T-helper 17 cell (primary cell): ENCODE results near the gene APPL2. TPM values are rescaled to one million over a fixed set of nuclear protein-coding genes. Genes with fewer than 3 reads are reported as not detected.
"Not testable (repeated sequence)": the region's sequence is repeated elsewhere in the genome, so short reads cannot be mapped to it uniquely, and the experiment has no call there.

Experiments
- ATAC-seq: fragments of 150-1000 bp; cut with Tn5 transposase; 2 replicates; pipeline ENCODE4 v1.10.0; 2021; ENCODE audit warnings: mild to moderate bottlenecking, moderate library complexity
- DNase-seq, 3 donors: peaks; one replicate each; pipeline versions ENCODE4 v3.0.0 to v3.0.0-alpha.2; 2020 to 2021
- H3K9me3 ChIP-seq: one replicate; pipeline ENCODE4 v1.7.0; 2013; ENCODE audit warnings: low read length, mild to moderate bottlenecking; ENCODE audit not compliant: control insufficient read depth, poor library complexity, severe bottlenecking
- H3K27ac Mint-ChIP-seq: one replicate; pipeline ENCODE4 v1.8.0; 2022; ENCODE audit warnings: mild to moderate bottlenecking, moderate library complexity, mixed read lengths
- H3K27me3 Mint-ChIP-seq: one replicate; pipeline ENCODE4 v1.8.0; 2022; ENCODE audit warnings: mixed read lengths
- H3K36me3 Mint-ChIP-seq: one replicate; pipeline ENCODE4 v1.8.0; 2022; ENCODE audit warnings: low read depth, mixed read lengths
- H3K4me1 Mint-ChIP-seq: one replicate; pipeline ENCODE4 v1.8.0; 2022; ENCODE audit warnings: mild to moderate bottlenecking, mixed read lengths
- H3K4me3 Mint-ChIP-seq: one replicate; pipeline ENCODE4 v1.8.0; 2022; ENCODE audit warnings: mild to moderate bottlenecking, moderate library complexity, mixed read lengths
- total RNA-seq, 4 donors: library from RNA in 2 of 4; stranded (reverse) in 2 of 4; gene quantifications; one replicate each; pipeline ENCODE4 v1.2.3 and lab custom pipeline; 2022 to 2026

APPL2 gene
- total RNA-seq, 2 donors from 2014 or later, result 39.1 to 44.2 TPM

- H3K36me3 Mint-ChIP-seq, result peaks cover 17% of the 10 kb centered on the region
- peaks cover 21% of the 10 kb centered on the region for H3K4me1 Mint-ChIP-seq
- H3K9me3 ChIP-seq, result no peaks in the 10 kb centered on the region
- no peak for ATAC-seq
- H3K27me3 Mint-ChIP-seq, result no peaks in the 10 kb centered on the region
- no peak overlapping the region for H3K27ac Mint-ChIP-seq
- no peak for DNase-seq
- no peak overlapping the region for H3K4me3 Mint-ChIP-seq
Observed at GRCh38 chr12:105194947-105195346, 41.0 kb downstream of the APPL2 start.

DNA sequence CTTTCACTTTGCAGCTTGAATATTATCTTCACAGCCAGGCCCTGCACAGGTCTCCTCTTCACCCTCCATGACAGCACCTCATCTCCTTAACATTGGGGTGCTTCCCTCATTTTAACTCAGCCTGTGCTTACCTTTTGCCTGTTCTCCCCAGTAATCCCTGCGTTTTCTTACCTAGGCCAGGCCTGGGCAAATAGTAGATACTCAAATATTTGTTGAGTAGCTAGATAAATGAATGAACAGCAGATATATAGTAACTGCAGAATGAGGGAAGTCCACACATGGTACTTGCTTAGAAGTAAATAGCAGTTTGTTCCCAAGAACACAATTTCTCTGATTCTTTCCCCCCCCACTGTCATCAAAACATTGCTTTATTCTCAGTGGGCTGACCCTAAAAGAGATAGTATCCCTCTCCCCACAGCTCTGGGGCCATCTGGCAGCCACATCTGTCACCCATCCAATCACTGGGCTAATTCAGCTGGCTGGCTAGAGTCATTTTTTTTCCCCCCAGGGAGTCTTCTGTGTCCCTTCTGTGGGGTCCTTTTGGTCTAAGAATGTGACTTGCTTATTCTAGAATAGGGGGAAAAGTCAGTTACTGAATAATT lies 43.2 kb downstream of the APPL2 start:
- peaks cover 21% of the 10 kb centered on the region for H3K4me1 Mint-ChIP-seq
- no peaks in the 10 kb centered on the region for H3K27me3 Mint-ChIP-seq
- H3K36me3 Mint-ChIP-seq, result peaks cover 19% of the 10 kb centered on the region
- ATAC-seq (no peak), DNase-seq (no peak)
- no peak overlapping the region for H3K4me3 Mint-ChIP-seq
- H3K27ac Mint-ChIP-seq, result no peak overlapping the region
- no peaks in the 10 kb centered on the region for H3K9me3 ChIP-seq

DNA sequence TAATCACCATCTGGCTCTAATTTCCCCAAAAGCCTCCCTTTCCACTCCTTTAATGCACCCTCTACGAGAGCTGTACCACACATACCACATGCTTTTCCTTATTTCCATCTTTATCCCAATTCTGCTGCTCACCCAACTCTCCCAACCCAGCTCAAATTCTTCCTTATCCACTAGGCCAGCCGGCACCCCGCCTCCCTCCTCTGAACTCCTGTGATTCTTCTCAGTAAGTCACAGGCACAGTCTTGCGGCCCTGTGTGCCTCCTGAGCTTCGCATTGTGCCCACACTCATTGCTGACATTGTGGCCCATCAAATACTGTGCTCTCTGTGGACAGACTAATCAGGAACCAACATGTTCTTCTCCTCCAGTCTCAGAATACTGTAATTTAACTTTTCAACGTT lies 45.4 kb downstream of the APPL2 start:
- Mint-ChIP-seq H3K36me3 (peaks cover 23% of the 10 kb centered on the region), H3K27me3 (no peaks in the 10 kb centered on the region)

DNA sequence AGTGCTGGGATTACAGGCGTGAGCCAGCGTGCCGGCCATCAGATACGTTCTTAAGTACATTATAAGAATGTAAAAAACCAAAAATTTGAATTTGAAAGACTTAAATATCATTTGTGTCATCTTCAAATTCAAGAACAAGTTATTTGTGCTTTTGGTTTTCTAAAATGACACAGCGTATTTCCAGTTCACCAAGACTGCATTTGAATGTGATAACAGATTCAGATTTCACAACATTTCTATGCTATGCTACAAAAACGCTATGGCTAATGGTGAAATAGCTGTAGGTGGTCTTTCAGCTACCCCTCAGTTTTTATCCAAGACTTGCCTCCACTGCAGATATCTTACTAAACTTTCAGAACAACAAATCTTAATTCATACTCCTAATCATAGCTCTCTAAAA lies 46.7 kb downstream of the APPL2 start:
- DNase-seq (no peak), ATAC-seq (no peak)
- H3K27me3 Mint-ChIP-seq, result no peaks in the 10 kb centered on the region
- H3K4me3 Mint-ChIP-seq, result no peak overlapping the region
- H3K9me3 ChIP-seq, result no peaks in the 10 kb centered on the region
- H3K36me3 Mint-ChIP-seq, result peaks cover 23% of the 10 kb centered on the region
- peaks cover 23% of the 10 kb centered on the region for H3K4me1 Mint-ChIP-seq
- H3K27ac Mint-ChIP-seq, result no peak overlapping the region

More for the DNA sequence above, 45.4 kb downstream of the APPL2 start:
- peaks cover 23% of the 10 kb centered on the region for H3K4me1 Mint-ChIP-seq
- no peak overlapping the region for H3K4me3 Mint-ChIP-seq
- H3K9me3 ChIP-seq, result no peaks in the 10 kb centered on the region
- H3K27ac Mint-ChIP-seq, result peak overlapping the region; percentile 75
- DNase-seq (no peak), ATAC-seq (no peak)

GRCh38 chr12:105183976-105184375 lies 52.0 kb downstream of the APPL2 start:
- H3K27ac Mint-ChIP-seq, H3K4me3 Mint-ChIP-seq, ATAC-seq, DNase-seq, H3K27me3 Mint-ChIP-seq, H3K4me1 Mint-ChIP-seq, H3K9me3 ChIP-seq: not testable (repeated sequence)
- H3K36me3 Mint-ChIP-seq, result peaks cover 10% of the 10 kb centered on the region

DNA sequence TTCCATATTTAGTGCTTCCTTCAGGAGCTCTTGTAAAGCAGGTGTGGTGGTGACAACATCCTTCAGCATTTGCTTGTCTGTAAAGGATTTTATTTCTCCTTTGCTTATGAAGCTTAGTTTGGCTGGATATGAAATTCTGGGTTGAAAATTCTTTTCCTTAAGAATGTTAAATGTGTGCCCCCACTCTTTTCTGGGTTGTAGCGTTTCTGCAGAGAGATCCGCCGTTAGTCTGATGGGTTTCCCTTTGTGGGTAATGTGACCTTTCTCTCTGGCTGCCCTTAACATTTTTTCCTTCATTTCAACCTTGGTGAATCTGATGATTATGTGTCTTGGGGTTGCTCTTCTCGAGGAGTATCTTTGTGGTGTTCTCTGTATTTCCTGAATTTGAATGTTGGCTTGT lies 52.6 kb downstream of the APPL2 start:
- not testable (repeated sequence) for H3K27ac Mint-ChIP-seq, H3K36me3 Mint-ChIP-seq, ATAC-seq, H3K4me1 Mint-ChIP-seq, H3K4me3 Mint-ChIP-seq, DNase-seq, H3K9me3 ChIP-seq, H3K27me3 Mint-ChIP-seq

GRCh38 chr12:105179114-105179513 lies 56.9 kb downstream of the APPL2 start:
- H3K4me1 Mint-ChIP-seq, H3K9me3 ChIP-seq, ATAC-seq, H3K36me3 Mint-ChIP-seq, H3K4me3 Mint-ChIP-seq, DNase-seq, H3K27ac Mint-ChIP-seq, H3K27me3 Mint-ChIP-seq: not testable (repeated sequence)

GRCh38 chr12:105177208-105177607 lies 58.8 kb downstream of the APPL2 start:
- H3K9me3 ChIP-seq, result no peaks in the 10 kb centered on the region
- H3K27ac Mint-ChIP-seq, result no peak overlapping the region
- H3K4me1 Mint-ChIP-seq, result peaks cover 6% of the 10 kb centered on the region
- ATAC-seq (no peak), DNase-seq (no peak)
- H3K4me3 Mint-ChIP-seq, result no peak overlapping the region
- H3K36me3 Mint-ChIP-seq, result peaks cover 5% of the 10 kb centered on the region
- H3K27me3 Mint-ChIP-seq, result no peaks in the 10 kb centered on the region

DNA sequence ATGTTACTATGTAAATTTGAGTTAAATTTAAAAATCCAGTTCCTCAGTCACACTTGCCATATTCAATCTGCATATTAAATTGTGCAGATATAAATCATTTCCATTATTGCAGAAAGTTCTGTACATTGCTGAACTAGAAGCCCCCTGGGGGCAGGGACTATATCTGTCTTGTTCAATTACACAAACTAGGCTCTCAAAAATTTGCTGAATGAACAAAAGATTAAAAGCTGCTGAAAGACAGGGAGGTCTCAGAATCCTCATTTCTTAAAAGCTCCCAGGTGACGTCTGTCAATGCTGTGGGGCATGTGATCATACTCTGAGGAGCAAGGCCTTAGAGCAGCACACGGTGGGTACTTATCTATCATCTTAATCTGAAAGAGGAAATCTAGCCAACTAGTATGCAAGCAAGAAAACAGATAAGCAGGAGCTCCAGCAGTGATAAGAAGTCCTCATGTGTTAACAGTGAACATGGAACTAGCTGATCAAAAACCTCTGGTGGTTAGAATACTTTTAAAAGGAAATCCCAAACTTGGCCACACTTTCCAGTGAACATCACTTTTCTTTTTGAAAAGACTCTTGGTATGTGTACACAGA lies 60.5 kb downstream of the APPL2 start:
- Mint-ChIP-seq H3K36me3 (peaks cover 3% of the 10 kb centered on the region), H3K4me3 (no peak overlapping the region), H3K27ac (no peak overlapping the region), H3K4me1 (peaks cover 3% of the 10 kb centered on the region), H3K27me3 (no peaks in the 10 kb centered on the region)
- H3K9me3 ChIP-seq, result no peaks in the 10 kb centered on the region
- DNase-seq (no peak), ATAC-seq (no peak)

GRCh38 chr12:105171691-105172436 lies 64.1 kb downstream of the APPL2 start:
- Mint-ChIP-seq H3K27ac (peak overlapping the region; percentile 57), H3K4me3 (no peak overlapping the region), H3K4me1 (peaks cover 2% of the 10 kb centered on the region), H3K27me3 (no peaks in the 10 kb centered on the region), H3K36me3 (peaks cover 3% of the 10 kb centered on the region)
- DNase-seq, result no peak
- H3K9me3 ChIP-seq, result no peaks in the 10 kb centered on the region
- no peak for ATAC-seq

- H3K27ac Mint-ChIP-seq, result peak overlapping the region; percentile 49
- H3K27me3 Mint-ChIP-seq, result no peaks in the 10 kb centered on the region
- H3K9me3 ChIP-seq, result no peaks in the 10 kb centered on the region
- ATAC-seq (no peak), DNase-seq (no peak)
- H3K4me3 Mint-ChIP-seq, result no peak overlapping the region
- H3K36me3 Mint-ChIP-seq, result peaks cover 3% of the 10 kb centered on the region
- no peaks in the 10 kb centered on the region for H3K4me1 Mint-ChIP-seq
Observed at GRCh38 chr12:105170139-105170538, 65.8 kb downstream of the APPL2 start.

GRCh38 chr12:105168006-105168405 lies 68.0 kb downstream of the APPL2 start:
- H3K36me3 Mint-ChIP-seq, result peaks cover 5% of the 10 kb centered on the region
- H3K4me3 Mint-ChIP-seq, result no peak overlapping the region
- DNase-seq (no peak), ATAC-seq (no peak)
- no peak overlapping the region for H3K27ac Mint-ChIP-seq
- no peaks in the 10 kb centered on the region for H3K27me3 Mint-ChIP-seq
- H3K9me3 ChIP-seq, result no peaks in the 10 kb centered on the region
- H3K4me1 Mint-ChIP-seq, result no peaks in the 10 kb centered on the region

DNA sequence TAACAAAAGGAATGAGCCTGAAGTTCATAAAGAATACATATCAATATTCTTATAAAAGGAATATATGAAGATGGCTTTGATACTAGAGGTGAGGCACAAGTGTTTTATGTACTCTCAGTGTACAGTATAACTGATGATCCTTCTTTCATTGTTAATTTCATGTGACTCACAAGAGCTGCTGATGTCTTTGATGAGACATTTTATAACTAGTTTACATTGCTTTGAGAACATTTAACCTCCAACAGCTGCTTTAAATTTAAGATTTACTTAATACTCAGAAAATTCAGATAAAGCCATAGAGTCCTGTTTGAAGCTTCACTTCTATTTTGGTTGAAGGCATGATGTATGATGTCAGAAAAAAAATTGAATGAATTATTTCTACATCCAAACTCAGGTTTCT lies 68.6 kb downstream of the APPL2 start:
- Mint-ChIP-seq H3K27ac (no peak overlapping the region), H3K36me3 (peaks cover 3% of the 10 kb centered on the region), H3K4me3 (no peak overlapping the region), H3K4me1 (no peaks in the 10 kb centered on the region), H3K27me3 (no peaks in the 10 kb centered on the region)
- DNase-seq (no peak), ATAC-seq (no peak)
- no peaks in the 10 kb centered on the region for H3K9me3 ChIP-seq

- H3K9me3 ChIP-seq, result no peaks in the 10 kb centered on the region
- ATAC-seq, result no peak
- Mint-ChIP-seq H3K27me3 (no peaks in the 10 kb centered on the region), H3K36me3 (peaks cover 2% of the 10 kb centered on the region), H3K27ac (no peak overlapping the region), H3K4me3 (no peak overlapping the region), H3K4me1 (no peaks in the 10 kb centered on the region)
- DNase-seq, result no peak
Observed at GRCh38 chr12:105166736-105167135, 69.2 kb downstream of the APPL2 start.
